WTC11 (cell line): ENCODE data around the gene UBL3. TPM values are rescaled to one million over a fixed set of nuclear protein-coding genes. Genes with fewer than 3 reads are reported as not detected.

Source experiments
- ATAC-seq: fragments of 200-7000 bp; cut with Tn5 transposase; 2 replicates; pipeline ENCODE4 v1.10.0; 2021; ENCODE audit warnings: mild to moderate bottlenecking, moderate library complexity
- CTCF ChIA-PET: fragments of 300-600 bp; sonication (Branson Sonifier 250); formaldehyde crosslinking; loops from one replicate; lab custom pipeline; 2021; ENCODE audit warnings: antibody characterized with exemption; lab: Charles Lee
- POLR2A ChIA-PET: fragments of 350-600 bp; sonication (Branson Sonifier 250); formaldehyde crosslinking; loops from one replicate; lab custom pipeline; 2021; ENCODE audit warnings: antibody characterized with exemption; lab: Charles Lee
- DNase-seq: peaks from one replicate; pipeline ENCODE4 v3.0.0; 2021; ENCODE audit warnings: low spot score
- H3K27ac Mint-ChIP-seq: 2 replicates; pipeline ENCODE4 v1.8.0; 2021; ENCODE audit warnings: mixed read lengths
- H3K27me3 Mint-ChIP-seq: 2 replicates; pipeline ENCODE4 v1.8.0; 2021; ENCODE audit warnings: low read depth, mild to moderate bottlenecking, moderate library complexity, mixed read lengths
- H3K36me3 Mint-ChIP-seq: 2 replicates; pipeline ENCODE4 v1.8.0; 2021; ENCODE audit warnings: mixed read lengths
- H3K4me1 Mint-ChIP-seq: 2 replicates; pipeline ENCODE4 v1.8.0; 2022; ENCODE audit warnings: mixed read lengths
- H3K4me3 Mint-ChIP-seq: 2 replicates; pipeline ENCODE4 v1.8.0; 2021; ENCODE audit warnings: mild to moderate bottlenecking, moderate library complexity, mixed read lengths
- H3K9me3 Mint-ChIP-seq: 2 replicates; pipeline ENCODE4 v1.8.0; 2021; ENCODE audit warnings: mixed read lengths
- KAT7 ChIP-seq: sonication (generic); formaldehyde crosslinking; IDR thresholded peaks from 2 replicates; pipeline ENCODE4 v1.8.1; 2023; ENCODE audit warnings: missing genetic modification reagents, mild to moderate bottlenecking, borderline replicate concordance
- NFE2L1 ChIP-seq: sonication (generic); formaldehyde crosslinking; IDR thresholded peaks from 2 replicates; pipeline ENCODE4 v1.8.1; 2023; ENCODE audit warnings: missing genetic modification reagents
- TEAD1 ChIP-seq: sonication (generic); formaldehyde crosslinking; IDR thresholded peaks from 2 replicates; pipeline ENCODE4 v1.8.0; 2022; ENCODE audit warnings: mild to moderate bottlenecking, missing genetic modification reagents
- ZNF232 ChIP-seq: sonication (generic); formaldehyde crosslinking; IDR thresholded peaks from 2 replicates; pipeline ENCODE4 v1.8.0; 2022; ENCODE audit warnings: mild to moderate bottlenecking, missing genetic modification reagents
- ZNF263 ChIP-seq: sonication (generic); formaldehyde crosslinking; IDR thresholded peaks from 2 replicates; pipeline ENCODE4 v1.8.1; 2022; ENCODE audit warnings: low read depth, mild to moderate bottlenecking, moderate library complexity, missing genetic modification reagents
- total RNA-seq: library from RNA; stranded (reverse); gene quantifications from 3 replicates; pipeline ENCODE4 v1.2.3, GENCODE V29; 2021
- TF ChIP-seq, protein P1 (sequence below): fragments of 250-450 bp; sonication (Bioruptor Pico); IDR thresholded peaks from 2 replicates; pipeline ENCODE4 v1.9.0; 2021; ENCODE audit warnings: mild to moderate bottlenecking, borderline replicate concordance
- TF ChIP-seq, protein P2 (sequence below): sonication (generic); formaldehyde crosslinking; IDR thresholded peaks from 2 replicates; pipeline ENCODE4 v1.8.1; 2022; ENCODE audit warnings: low read depth, mild to moderate bottlenecking, moderate library complexity, missing genetic modification reagents, borderline replicate concordance
- TF ChIP-seq, protein P3 (sequence below): sonication (generic); formaldehyde crosslinking; IDR thresholded peaks from 2 replicates; pipeline ENCODE4 v1.8.0; 2022; ENCODE audit warnings: missing genetic modification reagents
- TF ChIP-seq, protein P4 (sequence below): sonication (generic); formaldehyde crosslinking; IDR thresholded peaks from 2 replicates; pipeline ENCODE4 v1.8.1; 2022; ENCODE audit warnings: missing genetic modification reagents, borderline replicate concordance
- TF ChIP-seq, protein P5 (sequence below): fragments of 250-450 bp; sonication (Bioruptor Pico); conservative IDR thresholded peaks from 2 replicates; pipeline ENCODE4 v1.9.0; 2021; ENCODE audit warnings: mild to moderate bottlenecking
- TF ChIP-seq, protein P6 (sequence below): sonication (generic); formaldehyde crosslinking; IDR thresholded peaks from 2 replicates; pipeline ENCODE4 v1.8.1; 2022; ENCODE audit warnings: low read depth, missing genetic modification reagents, borderline replicate concordance
- TF ChIP-seq, protein P7 (sequence below): sonication (generic); formaldehyde crosslinking; IDR thresholded peaks from 2 replicates; pipeline ENCODE4 v1.8.1; 2023; ENCODE audit warnings: mild to moderate bottlenecking, missing genetic modification reagents, borderline replicate concordance
- TF ChIP-seq, protein P8 (sequence below): sonication (generic); formaldehyde crosslinking; IDR thresholded peaks from 2 replicates; pipeline ENCODE4 v1.8.1; 2023; ENCODE audit warnings: mild to moderate bottlenecking, missing genetic modification reagents

The UBL3 gene
- total RNA-seq, 1 experiment from 2014 or later, result 15.5 TPM

DNA sequence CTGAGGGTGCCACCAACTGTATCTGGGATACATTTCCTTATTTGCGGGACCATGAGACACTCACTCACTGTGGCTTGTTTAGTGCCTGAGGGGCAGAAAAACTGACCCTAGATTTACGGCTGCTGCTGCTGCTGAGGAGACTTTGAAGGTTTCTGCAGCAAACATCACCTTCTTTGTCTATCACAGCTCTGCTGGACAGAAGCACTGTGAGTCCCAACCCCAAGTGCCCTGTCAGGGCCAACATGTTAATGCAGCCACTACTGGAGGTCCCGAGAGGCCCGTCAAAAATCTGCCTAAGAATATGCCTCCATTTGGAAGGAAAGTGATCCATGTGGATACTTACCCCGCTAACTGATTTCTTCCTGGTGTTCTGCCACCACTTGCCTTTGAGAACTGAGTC is 37.3 kb upstream of the UBL3 start (continued):
- TF ChIP-seq, protein P1, sequence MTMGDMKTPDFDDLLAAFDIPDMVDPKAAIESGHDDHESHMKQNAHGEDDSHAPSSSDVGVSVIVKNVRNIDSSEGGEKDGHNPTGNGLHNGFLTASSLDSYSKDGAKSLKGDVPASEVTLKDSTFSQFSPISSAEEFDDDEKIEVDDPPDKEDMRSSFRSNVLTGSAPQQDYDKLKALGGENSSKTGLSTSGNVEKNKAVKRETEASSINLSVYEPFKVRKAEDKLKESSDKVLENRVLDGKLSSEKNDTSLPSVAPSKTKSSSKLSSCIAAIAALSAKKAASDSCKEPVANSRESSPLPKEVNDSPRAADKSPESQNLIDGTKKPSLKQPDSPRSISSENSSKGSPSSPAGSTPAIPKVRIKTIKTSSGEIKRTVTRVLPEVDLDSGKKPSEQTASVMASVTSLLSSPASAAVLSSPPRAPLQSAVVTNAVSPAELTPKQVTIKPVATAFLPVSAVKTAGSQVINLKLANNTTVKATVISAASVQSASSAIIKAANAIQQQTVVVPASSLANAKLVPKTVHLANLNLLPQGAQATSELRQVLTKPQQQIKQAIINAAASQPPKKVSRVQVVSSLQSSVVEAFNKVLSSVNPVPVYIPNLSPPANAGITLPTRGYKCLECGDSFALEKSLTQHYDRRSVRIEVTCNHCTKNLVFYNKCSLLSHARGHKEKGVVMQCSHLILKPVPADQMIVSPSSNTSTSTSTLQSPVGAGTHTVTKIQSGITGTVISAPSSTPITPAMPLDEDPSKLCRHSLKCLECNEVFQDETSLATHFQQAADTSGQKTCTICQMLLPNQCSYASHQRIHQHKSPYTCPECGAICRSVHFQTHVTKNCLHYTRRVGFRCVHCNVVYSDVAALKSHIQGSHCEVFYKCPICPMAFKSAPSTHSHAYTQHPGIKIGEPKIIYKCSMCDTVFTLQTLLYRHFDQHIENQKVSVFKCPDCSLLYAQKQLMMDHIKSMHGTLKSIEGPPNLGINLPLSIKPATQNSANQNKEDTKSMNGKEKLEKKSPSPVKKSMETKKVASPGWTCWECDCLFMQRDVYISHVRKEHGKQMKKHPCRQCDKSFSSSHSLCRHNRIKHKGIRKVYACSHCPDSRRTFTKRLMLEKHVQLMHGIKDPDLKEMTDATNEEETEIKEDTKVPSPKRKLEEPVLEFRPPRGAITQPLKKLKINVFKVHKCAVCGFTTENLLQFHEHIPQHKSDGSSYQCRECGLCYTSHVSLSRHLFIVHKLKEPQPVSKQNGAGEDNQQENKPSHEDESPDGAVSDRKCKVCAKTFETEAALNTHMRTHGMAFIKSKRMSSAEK (CRISPR knock-in tag), result no peak
- TF ChIP-seq KAT7 (CRISPR knock-in tag), result no peak
- TF ChIP-seq, protein P2, sequence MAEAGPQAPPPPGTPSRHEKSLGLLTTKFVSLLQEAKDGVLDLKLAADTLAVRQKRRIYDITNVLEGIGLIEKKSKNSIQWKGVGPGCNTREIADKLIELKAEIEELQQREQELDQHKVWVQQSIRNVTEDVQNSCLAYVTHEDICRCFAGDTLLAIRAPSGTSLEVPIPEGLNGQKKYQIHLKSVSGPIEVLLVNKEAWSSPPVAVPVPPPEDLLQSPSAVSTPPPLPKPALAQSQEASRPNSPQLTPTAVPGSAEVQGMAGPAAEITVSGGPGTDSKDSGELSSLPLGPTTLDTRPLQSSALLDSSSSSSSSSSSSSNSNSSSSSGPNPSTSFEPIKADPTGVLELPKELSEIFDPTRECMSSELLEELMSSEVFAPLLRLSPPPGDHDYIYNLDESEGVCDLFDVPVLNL, result no peak

DNA sequence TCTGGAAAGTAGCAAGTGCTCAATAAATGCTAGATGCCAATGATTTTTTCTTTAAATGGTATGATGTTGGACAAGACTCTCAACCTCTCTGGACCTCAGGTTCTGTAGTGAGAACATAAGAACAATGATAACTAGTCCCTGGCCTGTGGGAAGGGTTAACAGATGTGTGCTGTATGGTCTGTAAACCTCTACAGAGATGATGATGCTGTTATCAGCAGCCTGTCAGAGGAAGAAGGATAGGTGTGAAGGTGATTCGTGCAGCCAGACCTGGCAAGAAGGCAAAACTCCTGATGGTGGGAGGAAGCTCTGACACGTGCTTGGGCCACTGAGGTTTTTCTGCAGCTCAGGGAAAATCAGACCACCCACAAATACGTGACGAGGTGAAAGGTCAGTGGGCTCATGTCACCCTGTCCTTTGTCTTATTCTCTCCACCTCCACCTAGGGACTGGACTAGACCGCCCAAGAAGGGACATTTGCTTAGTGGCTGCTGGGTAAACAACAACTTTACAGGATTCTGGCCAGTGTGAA is 36.7 kb upstream of the UBL3 start:
- peaks cover 47% of the 10 kb centered on the region for H3K4me1 Mint-ChIP-seq
- DNase-seq (no peak), ATAC-seq (no peak)
- H3K27ac Mint-ChIP-seq, result no peak overlapping the region; the same call in 1 of the 2 replicates
- no peak overlapping the region for H3K4me3 Mint-ChIP-seq
- no peaks in the 10 kb centered on the region for H3K9me3 Mint-ChIP-seq
- ChIA-PET CTCF (interaction anchor here (0.5 kb wide), 1 partner anchor 788 kb away, joined by 3 read pairs; no protein-coding TSS in a partner anchor), POLR2A (no interaction called here)
- no peaks in the 10 kb centered on the region for H3K36me3 Mint-ChIP-seq
- H3K27me3 Mint-ChIP-seq, result no peaks in the 10 kb centered on the region
- no peak for TF ChIP-seq NFE2L1 (CRISPR knock-in tag)
- TF ChIP-seq TEAD1 (CRISPR knock-in tag), result no peak
- TF ChIP-seq, protein P3, sequence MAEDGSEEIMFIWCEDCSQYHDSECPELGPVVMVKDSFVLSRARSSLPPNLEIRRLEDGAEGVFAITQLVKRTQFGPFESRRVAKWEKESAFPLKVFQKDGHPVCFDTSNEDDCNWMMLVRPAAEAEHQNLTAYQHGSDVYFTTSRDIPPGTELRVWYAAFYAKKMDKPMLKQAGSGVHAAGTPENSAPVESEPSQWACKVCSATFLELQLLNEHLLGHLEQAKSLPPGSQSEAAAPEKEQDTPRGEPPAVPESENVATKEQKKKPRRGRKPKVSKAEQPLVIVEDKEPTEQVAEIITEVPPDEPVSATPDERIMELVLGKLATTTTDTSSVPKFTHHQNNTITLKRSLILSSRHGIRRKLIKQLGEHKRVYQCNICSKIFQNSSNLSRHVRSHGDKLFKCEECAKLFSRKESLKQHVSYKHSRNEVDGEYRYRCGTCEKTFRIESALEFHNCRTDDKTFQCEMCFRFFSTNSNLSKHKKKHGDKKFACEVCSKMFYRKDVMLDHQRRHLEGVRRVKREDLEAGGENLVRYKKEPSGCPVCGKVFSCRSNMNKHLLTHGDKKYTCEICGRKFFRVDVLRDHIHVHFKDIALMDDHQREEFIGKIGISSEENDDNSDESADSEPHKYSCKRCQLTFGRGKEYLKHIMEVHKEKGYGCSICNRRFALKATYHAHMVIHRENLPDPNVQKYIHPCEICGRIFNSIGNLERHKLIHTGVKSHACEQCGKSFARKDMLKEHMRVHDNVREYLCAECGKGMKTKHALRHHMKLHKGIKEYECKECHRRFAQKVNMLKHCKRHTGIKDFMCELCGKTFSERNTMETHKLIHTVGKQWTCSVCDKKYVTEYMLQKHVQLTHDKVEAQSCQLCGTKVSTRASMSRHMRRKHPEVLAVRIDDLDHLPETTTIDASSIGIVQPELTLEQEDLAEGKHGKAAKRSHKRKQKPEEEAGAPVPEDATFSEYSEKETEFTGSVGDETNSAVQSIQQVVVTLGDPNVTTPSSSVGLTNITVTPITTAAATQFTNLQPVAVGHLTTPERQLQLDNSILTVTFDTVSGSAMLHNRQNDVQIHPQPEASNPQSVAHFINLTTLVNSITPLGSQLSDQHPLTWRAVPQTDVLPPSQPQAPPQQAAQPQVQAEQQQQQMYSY (CRISPR knock-in tag), result no peak
- TF ChIP-seq, protein P4, sequence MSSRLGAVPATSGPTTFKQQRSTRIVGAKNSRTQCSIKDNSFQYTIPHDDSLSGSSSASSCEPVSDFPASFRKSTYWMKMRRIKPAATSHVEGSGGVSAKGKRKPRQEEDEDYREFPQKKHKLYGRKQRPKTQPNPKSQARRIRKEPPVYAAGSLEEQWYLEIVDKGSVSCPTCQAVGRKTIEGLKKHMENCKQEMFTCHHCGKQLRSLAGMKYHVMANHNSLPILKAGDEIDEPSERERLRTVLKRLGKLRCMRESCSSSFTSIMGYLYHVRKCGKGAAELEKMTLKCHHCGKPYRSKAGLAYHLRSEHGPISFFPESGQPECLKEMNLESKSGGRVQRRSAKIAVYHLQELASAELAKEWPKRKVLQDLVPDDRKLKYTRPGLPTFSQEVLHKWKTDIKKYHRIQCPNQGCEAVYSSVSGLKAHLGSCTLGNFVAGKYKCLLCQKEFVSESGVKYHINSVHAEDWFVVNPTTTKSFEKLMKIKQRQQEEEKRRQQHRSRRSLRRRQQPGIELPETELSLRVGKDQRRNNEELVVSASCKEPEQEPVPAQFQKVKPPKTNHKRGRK (CRISPR knock-in tag), result no peak
- TF ChIP-seq, protein P5, sequence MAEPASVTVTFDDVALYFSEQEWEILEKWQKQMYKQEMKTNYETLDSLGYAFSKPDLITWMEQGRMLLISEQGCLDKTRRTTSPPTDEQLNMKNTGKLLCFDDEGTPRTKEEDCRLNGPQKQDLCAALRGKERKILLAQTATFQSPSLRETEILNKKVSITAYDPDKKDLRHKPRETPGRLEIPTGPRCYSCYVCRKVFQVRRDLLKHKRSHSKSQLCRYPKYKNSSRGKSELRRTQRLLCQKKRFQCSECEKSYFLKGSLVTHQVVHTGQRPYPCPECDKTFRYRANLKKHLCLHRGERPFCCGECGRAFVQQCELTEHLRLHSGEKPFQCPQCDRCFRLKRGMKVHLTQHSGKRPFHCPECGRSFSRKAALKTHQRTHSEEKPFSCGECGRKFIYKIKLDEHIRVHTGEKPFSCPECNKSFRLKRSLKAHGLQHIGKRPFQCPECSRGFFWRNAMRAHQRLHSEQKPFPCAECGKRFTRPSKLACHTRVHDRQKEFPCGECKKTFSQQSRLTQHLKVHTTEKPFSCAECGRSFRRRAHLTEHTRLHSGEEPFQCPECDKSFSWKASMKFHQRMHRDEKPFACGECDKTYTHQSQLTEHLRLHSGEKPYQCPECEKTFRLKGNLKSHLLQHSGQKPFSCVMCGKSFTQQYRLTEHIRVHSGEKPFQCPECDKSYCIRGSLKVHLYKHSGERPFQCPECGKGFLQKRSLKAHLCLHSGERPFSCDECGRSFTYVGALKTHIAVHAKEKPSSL (CRISPR knock-in tag), result no peak
- no peak for TF ChIP-seq ZNF263 (CRISPR knock-in tag)
- TF ChIP-seq, protein P6, sequence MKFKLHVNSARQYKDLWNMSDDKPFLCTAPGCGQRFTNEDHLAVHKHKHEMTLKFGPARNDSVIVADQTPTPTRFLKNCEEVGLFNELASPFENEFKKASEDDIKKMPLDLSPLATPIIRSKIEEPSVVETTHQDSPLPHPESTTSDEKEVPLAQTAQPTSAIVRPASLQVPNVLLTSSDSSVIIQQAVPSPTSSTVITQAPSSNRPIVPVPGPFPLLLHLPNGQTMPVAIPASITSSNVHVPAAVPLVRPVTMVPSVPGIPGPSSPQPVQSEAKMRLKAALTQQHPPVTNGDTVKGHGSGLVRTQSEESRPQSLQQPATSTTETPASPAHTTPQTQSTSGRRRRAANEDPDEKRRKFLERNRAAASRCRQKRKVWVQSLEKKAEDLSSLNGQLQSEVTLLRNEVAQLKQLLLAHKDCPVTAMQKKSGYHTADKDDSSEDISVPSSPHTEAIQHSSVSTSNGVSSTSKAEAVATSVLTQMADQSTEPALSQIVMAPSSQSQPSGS, result no peak
- TF ChIP-seq, protein P7, sequence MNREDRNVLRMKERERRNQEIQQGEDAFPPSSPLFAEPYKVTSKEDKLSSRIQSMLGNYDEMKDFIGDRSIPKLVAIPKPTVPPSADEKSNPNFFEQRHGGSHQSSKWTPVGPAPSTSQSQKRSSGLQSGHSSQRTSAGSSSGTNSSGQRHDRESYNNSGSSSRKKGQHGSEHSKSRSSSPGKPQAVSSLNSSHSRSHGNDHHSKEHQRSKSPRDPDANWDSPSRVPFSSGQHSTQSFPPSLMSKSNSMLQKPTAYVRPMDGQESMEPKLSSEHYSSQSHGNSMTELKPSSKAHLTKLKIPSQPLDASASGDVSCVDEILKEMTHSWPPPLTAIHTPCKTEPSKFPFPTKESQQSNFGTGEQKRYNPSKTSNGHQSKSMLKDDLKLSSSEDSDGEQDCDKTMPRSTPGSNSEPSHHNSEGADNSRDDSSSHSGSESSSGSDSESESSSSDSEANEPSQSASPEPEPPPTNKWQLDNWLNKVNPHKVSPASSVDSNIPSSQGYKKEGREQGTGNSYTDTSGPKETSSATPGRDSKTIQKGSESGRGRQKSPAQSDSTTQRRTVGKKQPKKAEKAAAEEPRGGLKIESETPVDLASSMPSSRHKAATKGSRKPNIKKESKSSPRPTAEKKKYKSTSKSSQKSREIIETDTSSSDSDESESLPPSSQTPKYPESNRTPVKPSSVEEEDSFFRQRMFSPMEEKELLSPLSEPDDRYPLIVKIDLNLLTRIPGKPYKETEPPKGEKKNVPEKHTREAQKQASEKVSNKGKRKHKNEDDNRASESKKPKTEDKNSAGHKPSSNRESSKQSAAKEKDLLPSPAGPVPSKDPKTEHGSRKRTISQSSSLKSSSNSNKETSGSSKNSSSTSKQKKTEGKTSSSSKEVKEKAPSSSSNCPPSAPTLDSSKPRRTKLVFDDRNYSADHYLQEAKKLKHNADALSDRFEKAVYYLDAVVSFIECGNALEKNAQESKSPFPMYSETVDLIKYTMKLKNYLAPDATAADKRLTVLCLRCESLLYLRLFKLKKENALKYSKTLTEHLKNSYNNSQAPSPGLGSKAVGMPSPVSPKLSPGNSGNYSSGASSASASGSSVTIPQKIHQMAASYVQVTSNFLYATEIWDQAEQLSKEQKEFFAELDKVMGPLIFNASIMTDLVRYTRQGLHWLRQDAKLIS (CRISPR knock-in tag), result no peak
- no peak for TF ChIP-seq ZNF232 (CRISPR knock-in tag)
- TF ChIP-seq, protein P8, sequence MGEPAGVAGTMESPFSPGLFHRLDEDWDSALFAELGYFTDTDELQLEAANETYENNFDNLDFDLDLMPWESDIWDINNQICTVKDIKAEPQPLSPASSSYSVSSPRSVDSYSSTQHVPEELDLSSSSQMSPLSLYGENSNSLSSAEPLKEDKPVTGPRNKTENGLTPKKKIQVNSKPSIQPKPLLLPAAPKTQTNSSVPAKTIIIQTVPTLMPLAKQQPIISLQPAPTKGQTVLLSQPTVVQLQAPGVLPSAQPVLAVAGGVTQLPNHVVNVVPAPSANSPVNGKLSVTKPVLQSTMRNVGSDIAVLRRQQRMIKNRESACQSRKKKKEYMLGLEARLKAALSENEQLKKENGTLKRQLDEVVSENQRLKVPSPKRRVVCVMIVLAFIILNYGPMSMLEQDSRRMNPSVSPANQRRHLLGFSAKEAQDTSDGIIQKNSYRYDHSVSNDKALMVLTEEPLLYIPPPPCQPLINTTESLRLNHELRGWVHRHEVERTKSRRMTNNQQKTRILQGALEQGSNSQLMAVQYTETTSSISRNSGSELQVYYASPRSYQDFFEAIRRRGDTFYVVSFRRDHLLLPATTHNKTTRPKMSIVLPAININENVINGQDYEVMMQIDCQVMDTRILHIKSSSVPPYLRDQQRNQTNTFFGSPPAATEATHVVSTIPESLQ (CRISPR knock-in tag), result no peak
